MM.1S (cell line): Measurements from ENCODE around the gene FNDC7.
"Not testable (repeated sequence)": the region's sequence is repeated elsewhere in the genome, so short reads cannot be mapped to it uniquely, and the experiment has no call there.

Experiments used
- DNase-seq: peaks from one replicate; pipeline ENCODE4 v3.0.0-alpha.2; 2015
- H2AFZ ChIP-seq: fragments of 300-600 bp; sonication (generic); 2 replicates; pipeline ENCODE4 v1.6.0; 2016; ENCODE audit warnings: antibody characterized with exemption, low read length
- H3F3A ChIP-seq: fragments of 300-600 bp; sonication (generic); 2 replicates; pipeline ENCODE4 v1.6.1; 2016; ENCODE audit warnings: mild to moderate bottlenecking, antibody characterized with exemption, low read length, moderate library complexity, mixed read lengths; ENCODE audit not compliant: insufficient read depth
- H3K27ac ChIP-seq: fragments of 300-600 bp; sonication (generic); 2 replicates; pipeline ENCODE4 v1.5.1; 2016; ENCODE audit warnings: mild to moderate bottlenecking, low read length
- H3K27me3 ChIP-seq: fragments of 300-600 bp; sonication (generic); replicated peaks from 2 replicates; pipeline ENCODE4 v1.6.0; 2016; ENCODE audit warnings: low read length; ENCODE audit not compliant: insufficient read depth
- H3K36me3 ChIP-seq: fragments of 300-600 bp; sonication (generic); replicated peaks from 2 replicates; pipeline ENCODE4 v1.6.1; 2016; ENCODE audit warnings: mild to moderate bottlenecking, low read length, mixed read lengths; ENCODE audit not compliant: insufficient read depth
- H3K4me1 ChIP-seq: fragments of 300-600 bp; sonication (generic); 2 replicates; pipeline ENCODE4 v1.6.1; 2016; ENCODE audit warnings: low read length, mixed read lengths
- H3K4me2 ChIP-seq: fragments of 300-600 bp; sonication (generic); 2 replicates; pipeline ENCODE4 v1.6.0; 2016; ENCODE audit warnings: low read depth, low read length
- H3K4me3 ChIP-seq: fragments of 300-600 bp; sonication (generic); 2 replicates; pipeline ENCODE4 v1.5.1; 2016; ENCODE audit warnings: low read length, mixed read lengths
- H3K79me2 ChIP-seq: fragments of 300-600 bp; sonication (generic); 2 replicates; pipeline ENCODE4 v1.6.1; 2016; ENCODE audit warnings: mixed run types, low read length, mixed read lengths
- H3K9ac ChIP-seq: fragments of 300-600 bp; sonication (generic); 2 replicates; pipeline ENCODE4 v1.6.1; 2016; ENCODE audit warnings: low read length, mixed read lengths
- H3K9me2 ChIP-seq: fragments of 300-600 bp; sonication (generic); replicated peaks from 2 replicates; pipeline ENCODE4 v1.6.1; 2016; ENCODE audit warnings: mild to moderate bottlenecking, low read length, mixed read lengths; ENCODE audit not compliant: insufficient read depth
- H3K9me3 ChIP-seq: fragments of 300-600 bp; sonication (generic); replicated peaks from 2 replicates; pipeline ENCODE4 v1.6.1; 2016; ENCODE audit warnings: mild to moderate bottlenecking, low read length, mixed read lengths; ENCODE audit not compliant: insufficient read depth
- H4K20me1 ChIP-seq: fragments of 300-600 bp; sonication (generic); 2 replicates; pipeline ENCODE4 v1.6.1; 2016; ENCODE audit warnings: mild to moderate bottlenecking, low read length, moderate library complexity, mixed read lengths; ENCODE audit not compliant: insufficient read depth
- CTCF ChIP-seq: fragments of 300-600 bp; sonication (generic); IDR thresholded peaks from 2 replicates; pipeline ENCODE4 v1.5.1; 2016; ENCODE audit warnings: antibody characterized with exemption, low read length, mixed read lengths
- EZH2 ChIP-seq: fragments of 300-600 bp; sonication (generic); optimal IDR thresholded peaks from 2 replicates; pipeline ENCODE3; 2017; ENCODE audit warnings: low read depth, mild to moderate bottlenecking, antibody characterized with exemption, low read length, mixed read lengths
- EZH2phosphoT487 ChIP-seq: fragments of 300-600 bp; sonication (generic); IDR thresholded peaks from 2 replicates; pipeline ENCODE4 v1.6.1; 2018; ENCODE audit warnings: antibody characterized with exemption, low read length

The FNDC7 gene

GRCh38 chr1:108665067-108665466, 47.6 kb upstream of the FNDC7 start:
- H3K4me1 ChIP-seq: no peaks in the 10 kb centered on the region
- H3K9me3 ChIP-seq: no peaks in the 10 kb centered on the region
- H4K20me1 ChIP-seq: no peaks in the 10 kb centered on the region
- H3K4me2 ChIP-seq: no peak overlapping the region
- H3K27ac ChIP-seq: no peak overlapping the region
- H3K27me3 ChIP-seq: no peaks in the 10 kb centered on the region
- TF ChIP-seq CTCF (no peak), EZH2 (no peak), EZH2phosphoT487 (no peak)
- H3K36me3 ChIP-seq: no peaks in the 10 kb centered on the region
- H3K9me2 ChIP-seq: no peaks in the 10 kb centered on the region
- no peak overlapping the region for H2AFZ ChIP-seq
- no peak overlapping the region for H3K9ac ChIP-seq
- no peaks in the 10 kb centered on the region for H3F3A ChIP-seq
- no peak overlapping the region for H3K4me3 ChIP-seq
- DNase-seq: no peak
- no peaks in the 10 kb centered on the region for H3K79me2 ChIP-seq

- H3K4me2 ChIP-seq: no peak overlapping the region
- no peak overlapping the region for H3K27ac ChIP-seq
- no peaks in the 10 kb centered on the region for H3K4me1 ChIP-seq
- no peak overlapping the region for H3K9ac ChIP-seq
- no peak for DNase-seq
- H3F3A ChIP-seq: no peaks in the 10 kb centered on the region
- no peak for TF ChIP-seq CTCF
- no peak for TF ChIP-seq EZH2
- no peak for TF ChIP-seq EZH2phosphoT487
- no peak overlapping the region for H3K4me3 ChIP-seq
- H4K20me1 ChIP-seq: no peaks in the 10 kb centered on the region
- no peaks in the 10 kb centered on the region for H3K9me3 ChIP-seq
- H3K9me2 ChIP-seq: no peaks in the 10 kb centered on the region
- no peaks in the 10 kb centered on the region for H3K27me3 ChIP-seq
- H3K79me2 ChIP-seq: no peaks in the 10 kb centered on the region
- no peak overlapping the region for H2AFZ ChIP-seq
- H3K36me3 ChIP-seq: no peaks in the 10 kb centered on the region
Observed at GRCh38 chr1:108665771-108666170, 46.9 kb upstream of the FNDC7 start.

- H2AFZ ChIP-seq, H3K9ac ChIP-seq: not testable (repeated sequence)
Observed at GRCh38 chr1:108667422-108667821, 45.3 kb upstream of the FNDC7 start.

GRCh38 chr1:108668777-108669176, 43.9 kb upstream of the FNDC7 start:
- H3K9ac ChIP-seq: no peak overlapping the region
- H3K36me3 ChIP-seq: no peaks in the 10 kb centered on the region
- TF ChIP-seq EZH2: no peak
- no peak for TF ChIP-seq EZH2phosphoT487
- no peak for TF ChIP-seq CTCF
- DNase-seq: no peak
- no peaks in the 10 kb centered on the region for H3K4me1 ChIP-seq
- no peaks in the 10 kb centered on the region for H4K20me1 ChIP-seq
- no peaks in the 10 kb centered on the region for H3K79me2 ChIP-seq
- H3K9me3 ChIP-seq: no peaks in the 10 kb centered on the region
- no peak overlapping the region for H3K4me3 ChIP-seq
- no peak overlapping the region for H2AFZ ChIP-seq
- no peaks in the 10 kb centered on the region for H3F3A ChIP-seq
- no peaks in the 10 kb centered on the region for H3K27me3 ChIP-seq
- no peak overlapping the region for H3K27ac ChIP-seq
- H3K4me2 ChIP-seq: no peak overlapping the region
- no peaks in the 10 kb centered on the region for H3K9me2 ChIP-seq

More at GRCh38 chr1:108667422-108667821, 45.3 kb upstream of the FNDC7 start:
- H4K20me1 ChIP-seq, H3K4me1 ChIP-seq, DNase-seq, H3K27me3 ChIP-seq, H3K79me2 ChIP-seq, H3K9me3 ChIP-seq, H3K27ac ChIP-seq, H3K36me3 ChIP-seq, H3K9me2 ChIP-seq, H3K4me3 ChIP-seq, H3F3A ChIP-seq, H3K4me2 ChIP-seq: not testable (repeated sequence)
